K562 (cell line): Measurements from ENCODE around the gene HNRNPK. TPM values are rescaled to one million over a fixed set of nuclear protein-coding genes. Genes with fewer than 3 reads are reported as not detected.

Experiments
- C11orf30 ChIP-seq: fragments of 450-650 bp; IDR thresholded peaks from 2 replicates; pipeline ENCODE4 v1.6.1; 2016; ENCODE audit warnings: low read depth, mild to moderate bottlenecking
- FOSL1 ChIP-seq: fragments of 200-800 bp; sonication (Bioruptor generic); conservative IDR thresholded peaks from 2 replicates; pipeline ENCODE4 v1.6.1; 2016; ENCODE audit warnings: missing genetic modification characterization, missing compliant biosample characterization
- FOXK2 ChIP-seq, 2 experiments: fragments of 450-650 bp; IDR thresholded peaks in 1 of 2; conservative IDR thresholded peaks in 1 of 2; 2 replicates each; pipeline ENCODE4 v1.6.1; 2016; ENCODE audit warnings: low read depth in 2 of 2, mild to moderate bottlenecking in 1 of 2
- HDGF ChIP-seq: fragments of 450-650 bp; IDR thresholded peaks from 2 replicates; pipeline ENCODE4 v1.6.1; 2016
- HMG20B ChIP-seq: fragments of 250-450 bp; sonication (Bioruptor Pico); IDR thresholded peaks from 2 replicates; pipeline ENCODE4 v1.5.0; 2021; ENCODE audit warnings: mild to moderate bottlenecking
- JUND ChIP-seq, 2 experiments: IDR thresholded peaks; 2 replicates in 1 of 2; 3 replicates in 1 of 2; pipeline ENCODE4 v1.6.1; 2011; ENCODE audit warnings: borderline replicate concordance in 2 of 2, low read depth in 2 of 2, low read length in 2 of 2, improper control_type of control experiment in 1 of 2, missing biosample characterization in 1 of 2, missing genetic modification characterization in 1 of 2, missing genetic modification reagents in 1 of 2
- MAFK ChIP-seq: IDR thresholded peaks from 2 replicates; pipeline ENCODE4 v1.6.1; 2011; ENCODE audit warnings: low read length, improper control_type of control experiment
- SMARCA4 ChIP-seq: fragments of 450-650 bp; IDR thresholded peaks from 2 replicates; pipeline ENCODE4 v1.6.1; 2016
- ZC3H4 ChIP-seq: sonication (generic); formaldehyde crosslinking; IDR thresholded peaks from 2 replicates; pipeline ENCODE4 v1.9.0; 2021; ENCODE audit warnings: missing genetic modification reagents, borderline replicate concordance
- ZNF316 ChIP-seq: fragments of 450-650 bp; IDR thresholded peaks from 2 replicates; pipeline ENCODE4 v1.6.1; 2016
- ZSCAN32 ChIP-seq: fragments of 450-650 bp; formaldehyde crosslinking; IDR thresholded peaks from 2 replicates; pipeline ENCODE4 v1.4.0; 2020; ENCODE audit warnings: mild to moderate bottlenecking, moderate library complexity
- polyA plus RNA-seq, 8 experiments: library from polyadenylated mRNA; depleted of rRNA in 4 of 8; stranded (reverse) in 5 of 8; unstranded in 3 of 8; fragments of >200 nt; fragmentation: Nextera tagmentation in 2 of 8; fragmentation: Illumina TruSeq in 1 of 8; extraction: Ambion mirVana in 2 of 8; extraction: Trizol in 1 of 8; gene quantifications; 2 replicates each; pipeline versions ENCODE4 v1.2.1 to v1.2.3, GENCODE V29; 2011 to 2014; ENCODE audit warnings: inconsistent platforms in 1 of 8, missing spikeins in 1 of 8
- total RNA-seq, 7 experiments: library from RNA; depleted of rRNA in 6 of 7; stranded (reverse); fragments of >200 nt in 6 of 7; fragmentation: Illumina TruSeq in 2 of 7; extraction: Trizol in 2 of 7; gene quantifications; 2 replicates each; pipeline versions ENCODE4 v1.2.1 to v1.2.3, GENCODE V29; 2011 to 2021; ENCODE audit warnings: low replicate concordance in 1 of 7
- TF ChIP-seq, protein P1 (sequence below), 2 experiments: fragments of 450-650 bp; IDR thresholded peaks; 2 replicates each; pipeline ENCODE4 v1.6.1; 2016; ENCODE audit warnings: mild to moderate bottlenecking in 2 of 2, borderline replicate concordance in 1 of 2, low read depth in 1 of 2, moderate library complexity in 1 of 2
- TF ChIP-seq, protein P2 (sequence below): fragments of 450-650 bp; IDR thresholded peaks from 2 replicates; pipeline ENCODE4 v1.6.1; 2018; ENCODE audit not compliant: partially characterized antibody

HNRNPK gene
- total and polyA plus RNA-seq, 9 of the 15 experiments (the other 6 are each of a cell fraction or from before 2014, with no cell fraction given): 224 to 883 (median 618) TPM

DNA sequence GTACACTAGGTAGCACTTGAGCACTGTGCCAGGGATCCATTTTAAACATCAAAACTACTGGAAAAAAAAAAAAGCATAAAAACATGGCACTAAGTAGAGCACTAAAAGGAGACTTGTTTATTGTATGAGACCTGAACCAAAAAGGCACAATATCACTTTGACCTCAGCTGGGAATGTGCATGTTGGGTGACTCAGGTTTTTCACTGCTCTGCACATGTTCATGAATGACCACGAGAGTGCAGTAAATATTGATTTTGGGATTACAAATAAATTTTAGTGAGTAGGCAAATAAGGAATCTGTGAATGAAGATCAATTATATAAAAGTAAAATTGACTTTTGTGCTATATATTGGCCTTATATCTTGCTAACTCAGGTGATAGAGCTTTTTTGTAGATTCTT is 12.4 kb upstream of the HNRNPK start (continued):
- peak; percentile 63 for TF ChIP-seq C11orf30
- TF ChIP-seq JUND (IDR thresholded peaks at IDR 0.05; ENCODE audit: borderline replicate concordance, low read depth, low read length): peak; percentile 32; the same call in 1 of the 2 replicates
- TF ChIP-seq JUND (tag; IDR thresholded peaks at IDR 0.05; ENCODE audit: borderline replicate concordance, low read depth, low read length): 0 out of 3 replicates have a peak, but pooled peaks have one; percentile 27
- 0 out of 2 replicates have a peak, but pooled peaks have one; percentile 17 for TF ChIP-seq SMARCA4
- no peak for TF ChIP-seq ZSCAN32 (CRISPR knock-in tag)
- TF ChIP-seq HDGF: no peak
- TF ChIP-seq HMG20B (CRISPR knock-in tag): no peak
- TF ChIP-seq, protein P1, sequence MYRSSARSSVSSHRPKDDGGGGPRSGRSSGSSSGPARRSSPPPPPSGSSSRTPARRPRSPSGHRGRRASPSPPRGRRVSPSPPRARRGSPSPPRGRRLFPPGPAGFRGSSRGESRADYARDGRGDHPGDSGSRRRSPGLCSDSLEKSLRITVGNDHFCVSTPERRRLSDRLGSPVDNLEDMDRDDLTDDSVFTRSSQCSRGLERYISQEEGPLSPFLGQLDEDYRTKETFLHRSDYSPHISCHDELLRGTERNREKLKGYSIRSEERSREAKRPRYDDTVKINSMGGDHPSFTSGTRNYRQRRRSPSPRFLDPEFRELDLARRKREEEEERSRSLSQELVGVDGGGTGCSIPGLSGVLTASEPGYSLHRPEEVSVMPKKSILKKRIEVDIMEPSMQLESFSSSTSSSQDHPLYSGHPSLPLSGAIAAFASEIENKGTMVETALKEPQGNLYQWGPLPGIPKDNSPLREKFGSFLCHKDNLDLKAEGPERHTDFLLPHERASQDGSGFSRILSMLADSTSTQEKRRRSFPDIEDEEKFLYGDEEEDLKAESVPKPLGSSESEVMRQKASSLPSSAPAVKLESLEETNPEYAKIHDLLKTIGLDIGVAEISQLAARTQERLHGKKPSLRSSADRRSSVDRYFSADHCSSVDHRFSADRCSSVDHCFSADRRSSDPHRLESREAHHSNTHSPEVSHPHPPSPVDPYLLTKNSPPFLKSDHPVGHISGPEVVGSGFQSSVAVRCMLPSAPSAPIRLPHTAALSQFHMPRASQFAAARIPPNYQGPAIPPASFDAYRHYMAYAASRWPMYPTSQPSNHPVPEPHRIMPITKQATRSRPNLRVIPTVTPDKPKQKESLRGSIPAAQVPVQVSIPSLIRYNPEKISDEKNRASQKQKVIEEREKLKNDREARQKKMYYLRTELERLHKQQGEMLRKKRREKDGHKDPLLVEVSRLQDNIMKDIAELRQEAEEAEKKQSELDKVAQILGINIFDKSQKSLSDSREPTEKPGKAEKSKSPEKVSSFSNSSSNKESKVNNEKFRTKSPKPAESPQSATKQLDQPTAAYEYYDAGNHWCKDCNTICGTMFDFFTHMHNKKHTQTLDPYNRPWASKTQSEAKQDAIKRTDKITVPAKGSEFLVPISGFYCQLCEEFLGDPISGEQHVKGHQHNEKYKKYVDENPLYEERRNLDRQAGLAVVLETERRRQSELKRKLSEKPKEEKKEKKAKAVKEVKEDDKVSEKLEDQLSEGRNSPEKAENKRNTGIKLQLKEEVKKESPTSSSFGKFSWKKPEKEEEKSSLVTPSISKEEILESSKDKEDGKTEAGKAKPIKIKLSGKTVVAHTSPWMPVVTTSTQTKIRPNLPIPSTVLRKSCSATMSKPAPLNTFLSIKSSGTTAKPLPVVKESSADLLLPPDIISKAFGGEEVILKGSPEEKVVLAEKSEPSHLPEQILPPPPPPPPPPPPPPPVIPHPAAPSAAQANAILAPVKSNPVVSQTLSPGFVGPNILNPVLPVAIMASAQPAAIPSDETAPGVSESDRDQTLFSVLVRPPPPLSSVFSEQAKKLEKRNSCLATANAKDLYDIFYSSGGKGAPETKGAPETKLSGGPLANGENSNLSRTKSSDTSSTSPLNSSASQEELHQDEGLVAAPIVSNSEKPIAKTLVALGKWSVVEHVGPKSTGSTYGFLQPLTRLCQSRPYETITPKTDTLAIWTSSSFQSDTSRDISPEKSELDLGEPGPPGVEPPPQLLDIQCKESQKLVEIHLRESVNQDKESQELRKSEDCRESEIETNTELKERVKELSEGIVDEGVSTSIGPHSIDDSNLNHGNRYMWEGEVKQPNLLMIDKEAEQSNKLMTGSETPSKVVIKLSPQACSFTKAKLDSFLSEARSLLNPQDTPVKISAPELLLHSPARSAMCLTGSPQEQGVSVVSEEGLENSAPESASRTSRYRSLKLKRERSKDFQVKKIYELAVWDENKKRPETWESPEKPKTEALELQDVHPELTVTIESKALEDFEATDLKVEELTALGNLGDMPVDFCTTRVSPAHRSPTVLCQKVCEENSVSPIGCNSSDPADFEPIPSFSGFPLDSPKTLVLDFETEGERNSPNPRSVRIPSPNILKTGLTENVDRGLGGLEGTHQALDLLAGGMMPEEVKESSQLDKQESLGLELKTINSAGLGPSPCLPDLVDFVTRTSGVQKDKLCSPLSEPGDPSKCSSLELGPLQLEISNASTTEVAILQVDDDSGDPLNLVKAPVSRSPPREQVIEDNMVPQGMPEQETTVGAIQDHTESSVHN (IDR thresholded peaks at IDR 0.05; ENCODE audit: borderline replicate concordance in 1 of 2, low read depth in 1 of 2): no peak
- no peak for TF ChIP-seq ZC3H4
- TF ChIP-seq ZNF316: peak; percentile 68
- TF ChIP-seq MAFK: peak; percentile 38; the same call in 1 of the 2 replicates
- TF ChIP-seq, protein P2, sequence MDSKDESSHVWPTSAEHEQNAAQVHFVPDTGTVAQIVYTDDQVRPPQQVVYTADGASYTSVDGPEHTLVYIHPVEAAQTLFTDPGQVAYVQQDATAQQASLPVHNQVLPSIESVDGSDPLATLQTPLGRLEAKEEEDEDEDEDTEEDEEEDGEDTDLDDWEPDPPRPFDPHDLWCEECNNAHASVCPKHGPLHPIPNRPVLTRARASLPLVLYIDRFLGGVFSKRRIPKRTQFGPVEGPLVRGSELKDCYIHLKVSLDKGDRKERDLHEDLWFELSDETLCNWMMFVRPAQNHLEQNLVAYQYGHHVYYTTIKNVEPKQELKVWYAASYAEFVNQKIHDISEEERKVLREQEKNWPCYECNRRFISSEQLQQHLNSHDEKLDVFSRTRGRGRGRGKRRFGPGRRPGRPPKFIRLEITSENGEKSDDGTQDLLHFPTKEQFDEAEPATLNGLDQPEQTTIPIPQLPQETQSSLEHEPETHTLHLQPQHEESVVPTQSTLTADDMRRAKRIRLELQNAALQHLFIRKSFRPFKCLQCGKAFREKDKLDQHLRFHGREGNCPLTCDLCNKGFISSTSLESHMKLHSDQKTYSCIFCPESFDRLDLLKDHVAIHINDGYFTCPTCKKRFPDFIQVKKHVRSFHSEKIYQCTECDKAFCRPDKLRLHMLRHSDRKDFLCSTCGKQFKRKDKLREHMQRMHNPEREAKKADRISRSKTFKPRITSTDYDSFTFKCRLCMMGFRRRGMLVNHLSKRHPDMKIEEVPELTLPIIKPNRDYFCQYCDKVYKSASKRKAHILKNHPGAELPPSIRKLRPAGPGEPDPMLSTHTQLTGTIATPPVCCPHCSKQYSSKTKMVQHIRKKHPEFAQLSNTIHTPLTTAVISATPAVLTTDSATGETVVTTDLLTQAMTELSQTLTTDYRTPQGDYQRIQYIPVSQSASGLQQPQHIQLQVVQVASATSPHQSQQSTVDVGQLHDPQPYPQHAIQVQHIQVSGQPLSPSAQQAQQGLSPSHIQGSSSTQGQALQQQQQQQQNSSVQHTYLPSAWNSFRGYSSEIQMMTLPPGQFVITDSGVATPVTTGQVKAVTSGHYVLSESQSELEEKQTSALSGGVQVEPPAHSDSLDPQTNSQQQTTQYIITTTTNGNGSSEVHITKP: no peak
- peak; percentile 21 to 60; a peak in 3 of 4 replicates for TF ChIP-seq FOXK2 (conservative IDR thresholded peaks at IDR 0.05 in 1 of 2, IDR thresholded peaks at IDR 0.05 in 1 of 2; ENCODE audit: low read depth in 2 of 2)
- 0 out of 2 replicates have a peak, but pooled peaks have one; percentile 24 for TF ChIP-seq FOSL1 (tag)
